RWPE1 (cell line): ENCODE results near the gene SLC6A16.
A peak's percentile ranks its signal among the peaks of the same experiment; 100 is the strongest.

Source experiments
- CTCF ChIA-PET: fragments of 350-600 bp; sonication (Branson Sonifier 250); formaldehyde crosslinking; extraction: SDS; loops from one replicate; lab custom pipeline; 2021; lab: Yijun Ruan, JAX
- POLR2A ChIA-PET: fragments of 400-600 bp; formaldehyde crosslinking; extraction: SDS; loops from one replicate; lab custom pipeline; 2020; ENCODE audit warnings: antibody characterized with exemption; ENCODE audit not compliant: low non-redundant PET; lab: Yijun Ruan, JAX
- DNase-seq: peaks from one replicate; pipeline ENCODE4 v3.0.0; 2012; ENCODE audit warnings: low spot score
- H3K27ac ChIP-seq: fragments of 450-650 bp; 2 replicates; pipeline ENCODE4 v1.5.1; 2017
- CTCF ChIP-seq: fragments of 450-650 bp; conservative IDR thresholded peaks from 2 replicates; pipeline ENCODE4 v1.5.1; 2017; ENCODE audit warnings: low read depth, mild to moderate bottlenecking

Gene SLC6A16

GRCh38 chr19:49357186-49357585 is 32.2 kb upstream of the SLC6A16 start:
- POLR2A ChIA-PET = no interaction called here
- DNase-seq = no peak
- H3K27ac ChIP-seq = peak overlapping the region; percentile 29
- CTCF ChIA-PET = interaction anchor here (0.6 kb wide), 1 partner anchor 23 kb away, joined by 3 read pairs; no protein-coding TSS in a partner anchor
- TF ChIP-seq CTCF = no peak

GRCh38 chr19:49356382-49356781 is 31.4 kb upstream of the SLC6A16 start:
- DNase-seq = no peak
- ChIA-PET POLR2A (no interaction called here), CTCF (no interaction called here)
- TF ChIP-seq CTCF = no peak
- 0 out of 2 replicates have a peak overlapping the region, but pooled peaks have one; percentile 29 for H3K27ac ChIP-seq

- no peak for DNase-seq
- no peak for TF ChIP-seq CTCF
- peak overlapping the region; percentile 13; the same call in 1 of the 2 replicates for H3K27ac ChIP-seq
- CTCF ChIA-PET = no interaction called here
- POLR2A ChIA-PET = no interaction called here
Measured at GRCh38 chr19:49355909-49356353, 30.9 kb upstream of the SLC6A16 start.

GRCh38 chr19:49349567-49349966 is 24.6 kb upstream of the SLC6A16 start:
- no peak for TF ChIP-seq CTCF
- no peak overlapping the region for H3K27ac ChIP-seq
- POLR2A ChIA-PET = no interaction called here
- DNase-seq = no peak
- CTCF ChIA-PET = interaction anchor here (0.6 kb wide), 1 partner anchor 16 kb away, joined by 3 read pairs; no protein-coding TSS in a partner anchor

GRCh38 chr19:49348305-49349189 is 23.6 kb upstream of the SLC6A16 start:
- no peak for TF ChIP-seq CTCF
- CTCF ChIA-PET = interaction anchor here (0.6 to 1.1 kb wide), 2 partner anchors 12 to 15 kb away, joined by 3 read pairs; no protein-coding TSS in a partner anchor
- POLR2A ChIA-PET = no interaction called here
- DNase-seq = no peak
- no peak overlapping the region for H3K27ac ChIP-seq

GRCh38 chr19:49347835-49348234 is 22.8 kb upstream of the SLC6A16 start:
- CTCF ChIA-PET = interaction anchor here (1.1 kb wide), 1 partner anchor 11 kb away, joined by 3 read pairs; no protein-coding TSS in a partner anchor
- no peak overlapping the region for H3K27ac ChIP-seq
- DNase-seq = peak; percentile 62
- no peak for TF ChIP-seq CTCF
- POLR2A ChIA-PET = interaction anchor here (0.5 kb wide), 1 partner anchor 216 kb away, joined by 3 read pairs; no protein-coding TSS in a partner anchor
